WTC11 (cell line): ENCODE results near the gene ANKMY1. TPM values are rescaled to one million over a fixed set of nuclear protein-coding genes. Genes with fewer than 3 reads are reported as not detected.

Experiments used
- ATAC-seq: fragments of 200-7000 bp; cut with Tn5 transposase; 2 replicates; pipeline ENCODE4 v1.10.0; 2021; ENCODE audit warnings: mild to moderate bottlenecking, moderate library complexity
- CTCF ChIA-PET: fragments of 300-600 bp; sonication (Branson Sonifier 250); formaldehyde crosslinking; loops from one replicate; lab custom pipeline; 2021; ENCODE audit warnings: antibody characterized with exemption; lab: Charles Lee
- POLR2A ChIA-PET: fragments of 350-600 bp; sonication (Branson Sonifier 250); formaldehyde crosslinking; loops from one replicate; lab custom pipeline; 2021; ENCODE audit warnings: antibody characterized with exemption; lab: Charles Lee
- DNase-seq: peaks from one replicate; pipeline ENCODE4 v3.0.0; 2021; ENCODE audit warnings: low spot score
- H3K27ac Mint-ChIP-seq: 2 replicates; pipeline ENCODE4 v1.8.0; 2021; ENCODE audit warnings: mixed read lengths
- H3K27me3 Mint-ChIP-seq: 2 replicates; pipeline ENCODE4 v1.8.0; 2021; ENCODE audit warnings: low read depth, mild to moderate bottlenecking, moderate library complexity, mixed read lengths
- H3K36me3 Mint-ChIP-seq: 2 replicates; pipeline ENCODE4 v1.8.0; 2021; ENCODE audit warnings: mixed read lengths
- H3K4me1 Mint-ChIP-seq: 2 replicates; pipeline ENCODE4 v1.8.0; 2022; ENCODE audit warnings: mixed read lengths
- H3K4me3 Mint-ChIP-seq: 2 replicates; pipeline ENCODE4 v1.8.0; 2021; ENCODE audit warnings: mild to moderate bottlenecking, moderate library complexity, mixed read lengths
- H3K9me3 Mint-ChIP-seq: 2 replicates; pipeline ENCODE4 v1.8.0; 2021; ENCODE audit warnings: mixed read lengths
- CREB1 ChIP-seq: sonication (generic); formaldehyde crosslinking; IDR thresholded peaks from 2 replicates; pipeline ENCODE4 v1.8.0; 2023; ENCODE audit warnings: mild to moderate bottlenecking, missing genetic modification reagents
- E2F5 ChIP-seq: sonication (generic); formaldehyde crosslinking; IDR thresholded peaks from 2 replicates; pipeline ENCODE4 v1.8.1; 2022; ENCODE audit warnings: mild to moderate bottlenecking, moderate library complexity, missing genetic modification reagents
- EMX1 ChIP-seq: fragments of 250-450 bp; sonication (Bioruptor Pico); IDR thresholded peaks from 2 replicates; pipeline ENCODE4 v1.8.0; 2021; ENCODE audit warnings: mild to moderate bottlenecking
- FOXJ3 ChIP-seq: sonication (generic); formaldehyde crosslinking; IDR thresholded peaks from 2 replicates; pipeline ENCODE4 v1.9.0; 2021; ENCODE audit warnings: missing genetic modification reagents, mild to moderate bottlenecking, borderline replicate concordance
- FOXK1 ChIP-seq: sonication (generic); formaldehyde crosslinking; IDR thresholded peaks from 2 replicates; pipeline ENCODE4 v1.8.0; 2022; ENCODE audit warnings: mild to moderate bottlenecking, moderate library complexity, missing genetic modification reagents
- GTF2I ChIP-seq: fragments of 250-450 bp; sonication (Bioruptor Pico); conservative IDR thresholded peaks from 2 replicates; pipeline ENCODE4 v1.4.0; 2021; ENCODE audit warnings: mild to moderate bottlenecking
- HMGA2 ChIP-seq: fragments of 250-450 bp; sonication (Bioruptor Pico); IDR thresholded peaks from 2 replicates; pipeline ENCODE4 v1.4.0; 2021; ENCODE audit warnings: mild to moderate bottlenecking, moderate library complexity
- JUN ChIP-seq: sonication (generic); formaldehyde crosslinking; IDR thresholded peaks from 2 replicates; pipeline ENCODE4 v1.8.0; 2023; ENCODE audit warnings: mild to moderate bottlenecking, missing genetic modification reagents
- MXD4 ChIP-seq: fragments of 250-450 bp; sonication (Bioruptor Pico); IDR thresholded peaks from 2 replicates; pipeline ENCODE4 v1.8.0; 2021; ENCODE audit warnings: mild to moderate bottlenecking, moderate library complexity, borderline replicate concordance
- NFE2L1 ChIP-seq: sonication (generic); formaldehyde crosslinking; IDR thresholded peaks from 2 replicates; pipeline ENCODE4 v1.8.1; 2023; ENCODE audit warnings: missing genetic modification reagents
- RORB ChIP-seq: fragments of 250-450 bp; sonication (Bioruptor Pico); IDR thresholded peaks from 2 replicates; pipeline ENCODE4 v1.9.0; 2021; ENCODE audit warnings: mild to moderate bottlenecking
- SMAD3 ChIP-seq: sonication (generic); formaldehyde crosslinking; IDR thresholded peaks from 2 replicates; pipeline ENCODE4 v1.8.0; 2022; ENCODE audit warnings: missing genetic modification reagents, mild to moderate bottlenecking, borderline replicate concordance
- SMAD4 ChIP-seq: sonication (generic); formaldehyde crosslinking; IDR thresholded peaks from 2 replicates; pipeline ENCODE4 v1.8.0; 2022; ENCODE audit warnings: mild to moderate bottlenecking, missing genetic modification reagents
- SOX15 ChIP-seq: fragments of 250-450 bp; sonication (Bioruptor Pico); IDR thresholded peaks from 2 replicates; pipeline ENCODE4 v1.9.0; 2021; ENCODE audit warnings: mild to moderate bottlenecking
- TP53 ChIP-seq: sonication (generic); formaldehyde crosslinking; IDR thresholded peaks from 2 replicates; pipeline ENCODE4 v1.8.1; 2023; ENCODE audit warnings: mild to moderate bottlenecking, missing genetic modification reagents
- ZNF121 ChIP-seq: sonication (generic); formaldehyde crosslinking; IDR thresholded peaks from 2 replicates; pipeline ENCODE4 v1.8.0; 2023; ENCODE audit warnings: missing genetic modification reagents
- ZNF281 ChIP-seq: sonication (generic); formaldehyde crosslinking; IDR thresholded peaks from 2 replicates; pipeline ENCODE4 v1.8.0; 2023; ENCODE audit warnings: mild to moderate bottlenecking, missing genetic modification reagents
- total RNA-seq: library from RNA; stranded (reverse); gene quantifications from 3 replicates; pipeline ENCODE4 v1.2.3, GENCODE V29; 2021
- TF ChIP-seq, protein P1 (sequence below): sonication (generic); formaldehyde crosslinking; IDR thresholded peaks from 2 replicates; pipeline ENCODE4 v1.8.1; 2022; ENCODE audit warnings: mild to moderate bottlenecking, missing genetic modification reagents, moderate library complexity, borderline replicate concordance
- TF ChIP-seq, protein P2 (sequence below): sonication (generic); formaldehyde crosslinking; IDR thresholded peaks from 2 replicates; pipeline ENCODE4 v1.8.0; 2022; ENCODE audit warnings: mild to moderate bottlenecking, missing genetic modification reagents

The ANKMY1 gene
- total RNA-seq, 1 experiment from 2014 or later: 4.6 TPM

DNA sequence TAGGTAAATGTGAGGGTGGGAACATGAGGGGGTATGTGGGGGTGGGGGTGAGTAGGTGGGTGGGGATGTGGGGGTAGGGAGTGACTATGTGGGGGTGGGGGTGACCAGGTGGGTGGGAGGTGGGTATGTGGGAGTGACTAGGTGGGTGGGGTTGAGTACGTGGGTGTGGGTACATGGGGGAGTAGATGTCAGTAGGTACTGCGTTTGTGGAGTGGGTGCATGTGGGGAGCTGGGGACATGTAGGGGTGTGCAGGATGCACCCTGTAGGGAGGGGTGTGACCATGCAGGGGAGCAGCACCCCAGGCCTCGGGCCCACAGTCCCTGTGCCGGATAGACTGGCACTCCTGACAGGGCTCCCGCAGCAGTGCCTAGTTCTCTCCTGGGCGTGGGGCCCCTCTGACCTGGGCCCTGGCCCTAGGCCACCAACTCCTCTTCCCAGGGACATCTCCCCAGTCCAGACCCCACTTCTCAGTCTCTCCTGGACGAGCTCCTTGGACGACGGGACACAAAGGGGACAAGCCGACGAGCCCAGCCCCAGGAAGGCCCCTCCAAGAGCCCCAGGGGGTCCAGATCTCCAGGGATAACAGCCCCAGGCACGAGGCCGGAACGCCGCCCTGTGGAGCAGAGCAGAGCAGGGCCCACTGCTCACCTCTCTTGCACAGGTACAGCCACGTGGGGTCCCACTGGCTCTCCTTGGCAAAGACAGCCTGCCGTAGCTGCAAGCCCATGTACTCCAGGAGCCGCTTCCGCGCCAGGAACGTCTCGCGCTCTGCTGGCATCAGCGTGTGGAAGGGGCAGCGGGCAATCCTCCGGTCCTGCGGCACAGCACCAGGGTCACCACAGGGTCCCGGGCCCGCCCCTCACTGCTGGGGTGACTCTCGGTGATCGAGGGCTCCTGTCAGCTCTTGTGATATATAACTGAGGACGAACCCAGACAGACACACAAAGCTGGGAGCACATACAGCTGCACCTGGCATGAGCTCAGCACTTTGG is 58.2 kb downstream of the ANKMY1 start:
- ATAC-seq: no peak
- CTCF ChIA-PET: interaction anchor here (0.6 to 1.7 kb wide), 2 partner anchors 14 to 266 kb away, joined by 5 read pairs; no protein-coding TSS in a partner anchor

DNA sequence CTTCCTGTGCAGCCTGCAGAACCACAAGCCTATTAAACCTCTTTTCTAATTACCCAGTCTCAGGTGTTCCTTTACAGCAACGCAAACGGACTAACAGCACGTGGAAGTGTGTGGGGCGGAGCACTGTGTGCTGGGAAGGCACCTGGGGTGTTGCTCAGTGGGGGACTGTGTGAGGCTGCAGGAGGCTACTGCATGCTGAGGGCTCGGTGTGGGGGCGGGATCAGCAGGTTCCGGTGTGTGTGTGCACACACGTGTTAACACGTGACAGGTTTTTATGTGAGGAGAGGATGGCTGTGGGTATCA is 58.9 kb downstream of the ANKMY1 start:
- Mint-ChIP-seq H3K27me3 (peaks cover 10% of the 10 kb centered on the region), H3K4me3 (no peak overlapping the region), H3K4me1 (no peaks in the 10 kb centered on the region), H3K36me3 (peaks cover 19% of the 10 kb centered on the region), H3K9me3 (peaks cover 26% of the 10 kb centered on the region), H3K27ac (no peak overlapping the region)
- ChIA-PET CTCF (interaction anchor here (0.7 kb wide), 1 partner anchor 142 kb away, joined by 3 read pairs; no protein-coding TSS in a partner anchor), POLR2A (no interaction called here)
- DNase-seq (no peak), ATAC-seq (no peak)
- TF ChIP-seq RORB (CRISPR knock-in tag) (no peak), EMX1 (CRISPR knock-in tag) (no peak), SOX15 (CRISPR knock-in tag) (no peak), GTF2I (CRISPR knock-in tag) (no peak)

More for the DNA sequence above, 58.2 kb downstream of the ANKMY1 start:
- no peak for DNase-seq
- TF ChIP-seq TP53 (CRISPR knock-in tag): no peak
- no peak for TF ChIP-seq SMAD3 (CRISPR knock-in tag)
- TF ChIP-seq NFE2L1 (CRISPR knock-in tag): no peak
- no peak for TF ChIP-seq SMAD4 (CRISPR knock-in tag)
- TF ChIP-seq, protein P1, sequence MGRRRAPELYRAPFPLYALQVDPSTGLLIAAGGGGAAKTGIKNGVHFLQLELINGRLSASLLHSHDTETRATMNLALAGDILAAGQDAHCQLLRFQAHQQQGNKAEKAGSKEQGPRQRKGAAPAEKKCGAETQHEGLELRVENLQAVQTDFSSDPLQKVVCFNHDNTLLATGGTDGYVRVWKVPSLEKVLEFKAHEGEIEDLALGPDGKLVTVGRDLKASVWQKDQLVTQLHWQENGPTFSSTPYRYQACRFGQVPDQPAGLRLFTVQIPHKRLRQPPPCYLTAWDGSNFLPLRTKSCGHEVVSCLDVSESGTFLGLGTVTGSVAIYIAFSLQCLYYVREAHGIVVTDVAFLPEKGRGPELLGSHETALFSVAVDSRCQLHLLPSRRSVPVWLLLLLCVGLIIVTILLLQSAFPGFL (CRISPR knock-in tag): no peak
- no peak for TF ChIP-seq ZNF121 (CRISPR knock-in tag)
- no peak for TF ChIP-seq E2F5 (CRISPR knock-in tag)
- no peak for TF ChIP-seq ZNF281 (CRISPR knock-in tag)
- no peak for TF ChIP-seq JUN (CRISPR knock-in tag)
- TF ChIP-seq FOXJ3: no peak
- TF ChIP-seq CREB1 (CRISPR knock-in tag): no peak
- TF ChIP-seq FOXK1 (CRISPR knock-in tag): no peak
- TF ChIP-seq HMGA2 (CRISPR knock-in tag): no peak
- no peak for TF ChIP-seq MXD4 (CRISPR knock-in tag)
- TF ChIP-seq, protein P2, sequence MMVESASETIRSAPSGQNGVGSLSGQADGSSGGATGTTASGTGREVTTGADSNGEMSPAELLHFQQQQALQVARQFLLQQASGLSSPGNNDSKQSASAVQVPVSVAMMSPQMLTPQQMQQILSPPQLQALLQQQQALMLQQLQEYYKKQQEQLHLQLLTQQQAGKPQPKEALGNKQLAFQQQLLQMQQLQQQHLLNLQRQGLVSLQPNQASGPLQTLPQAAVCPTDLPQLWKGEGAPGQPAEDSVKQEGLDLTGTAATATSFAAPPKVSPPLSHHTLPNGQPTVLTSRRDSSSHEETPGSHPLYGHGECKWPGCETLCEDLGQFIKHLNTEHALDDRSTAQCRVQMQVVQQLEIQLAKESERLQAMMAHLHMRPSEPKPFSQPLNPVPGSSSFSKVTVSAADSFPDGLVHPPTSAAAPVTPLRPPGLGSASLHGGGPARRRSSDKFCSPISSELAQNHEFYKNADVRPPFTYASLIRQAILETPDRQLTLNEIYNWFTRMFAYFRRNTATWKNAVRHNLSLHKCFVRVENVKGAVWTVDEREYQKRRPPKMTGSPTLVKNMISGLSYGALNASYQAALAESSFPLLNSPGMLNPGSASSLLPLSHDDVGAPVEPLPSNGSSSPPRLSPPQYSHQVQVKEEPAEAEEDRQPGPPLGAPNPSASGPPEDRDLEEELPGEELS (CRISPR knock-in tag): no peak
- Mint-ChIP-seq H3K36me3 (peaks cover 19% of the 10 kb centered on the region), H3K9me3 (peaks cover 21% of the 10 kb centered on the region), H3K27me3 (peaks cover 10% of the 10 kb centered on the region), H3K4me3 (no peak overlapping the region), H3K4me1 (no peaks in the 10 kb centered on the region), H3K27ac (no peak overlapping the region)
- POLR2A ChIA-PET: no interaction called here
